DMS79 treated with DMSO at 0.1 percent for 48 hours (cell line): ENCODE data around the gene PRKG2.
"Not testable (repeated sequence)": the region's sequence is repeated elsewhere in the genome, so short reads cannot be mapped to it uniquely, and the experiment has no call there.

ENCODE experiments used
- DNase-seq: peaks from one replicate; lab custom pipeline; 2025; lab: John Stamatoyannopoulos, UW

Gene PRKG2, protein sequence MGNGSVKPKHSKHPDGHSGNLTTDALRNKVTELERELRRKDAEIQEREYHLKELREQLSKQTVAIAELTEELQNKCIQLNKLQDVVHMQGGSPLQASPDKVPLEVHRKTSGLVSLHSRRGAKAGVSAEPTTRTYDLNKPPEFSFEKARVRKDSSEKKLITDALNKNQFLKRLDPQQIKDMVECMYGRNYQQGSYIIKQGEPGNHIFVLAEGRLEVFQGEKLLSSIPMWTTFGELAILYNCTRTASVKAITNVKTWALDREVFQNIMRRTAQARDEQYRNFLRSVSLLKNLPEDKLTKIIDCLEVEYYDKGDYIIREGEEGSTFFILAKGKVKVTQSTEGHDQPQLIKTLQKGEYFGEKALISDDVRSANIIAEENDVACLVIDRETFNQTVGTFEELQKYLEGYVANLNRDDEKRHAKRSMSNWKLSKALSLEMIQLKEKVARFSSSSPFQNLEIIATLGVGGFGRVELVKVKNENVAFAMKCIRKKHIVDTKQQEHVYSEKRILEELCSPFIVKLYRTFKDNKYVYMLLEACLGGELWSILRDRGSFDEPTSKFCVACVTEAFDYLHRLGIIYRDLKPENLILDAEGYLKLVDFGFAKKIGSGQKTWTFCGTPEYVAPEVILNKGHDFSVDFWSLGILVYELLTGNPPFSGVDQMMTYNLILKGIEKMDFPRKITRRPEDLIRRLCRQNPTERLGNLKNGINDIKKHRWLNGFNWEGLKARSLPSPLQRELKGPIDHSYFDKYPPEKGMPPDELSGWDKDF

DNA sequence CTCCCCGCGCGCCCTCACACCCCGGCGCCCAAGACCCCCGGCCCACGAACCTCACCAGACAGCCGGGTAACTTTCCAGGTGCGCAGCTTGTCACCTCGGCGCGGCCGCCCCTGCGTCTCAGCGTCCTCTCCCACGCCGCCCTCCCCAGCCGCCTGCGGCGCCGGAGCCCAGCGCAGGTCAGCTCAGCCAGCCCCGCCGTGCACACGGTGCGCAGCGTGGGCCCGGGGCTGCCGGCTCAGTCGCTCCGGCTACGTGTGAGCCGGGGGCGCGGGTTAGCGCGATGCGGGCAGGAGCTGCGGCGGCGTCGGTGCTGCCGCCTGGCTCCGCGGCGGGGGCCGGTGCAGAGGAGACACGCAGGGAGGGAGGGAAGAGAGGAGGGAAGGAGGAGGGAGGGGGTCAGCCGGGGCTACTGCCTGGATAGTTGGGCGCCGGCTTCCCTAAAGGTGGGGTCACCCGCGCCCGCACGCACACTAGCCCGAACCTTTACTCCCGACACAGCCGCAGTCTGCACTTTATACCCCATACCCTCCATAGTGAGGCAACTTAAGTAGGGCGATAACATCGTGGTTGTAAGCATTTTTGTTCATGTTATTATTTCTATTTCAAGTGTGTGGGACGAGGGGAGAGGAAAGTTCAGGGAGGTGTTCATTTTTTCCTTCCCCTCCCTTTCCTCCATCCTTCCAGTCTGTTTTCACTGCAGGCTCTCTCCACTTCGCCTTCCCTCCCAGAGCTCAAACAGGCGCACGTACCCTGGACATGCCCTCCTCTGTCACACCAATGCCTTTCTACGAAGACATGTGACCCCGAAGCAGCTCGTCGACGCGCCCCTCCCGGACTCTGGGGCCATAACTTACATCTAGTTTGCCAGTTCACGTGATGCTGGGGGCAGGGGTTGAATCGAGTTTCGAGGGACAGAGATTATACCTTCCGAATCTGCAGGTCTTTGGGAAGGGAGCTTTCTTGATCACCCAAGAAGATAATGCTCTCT is at the start of gene PRKG2:
Gene PRKG2, minus strand, starts transcription at position 342 of the 988 bp plus-strand sequence. CDS start 10,175 bp downstream, outside the sequence.
- peak; percentile 26 for DNase-seq

DNA sequence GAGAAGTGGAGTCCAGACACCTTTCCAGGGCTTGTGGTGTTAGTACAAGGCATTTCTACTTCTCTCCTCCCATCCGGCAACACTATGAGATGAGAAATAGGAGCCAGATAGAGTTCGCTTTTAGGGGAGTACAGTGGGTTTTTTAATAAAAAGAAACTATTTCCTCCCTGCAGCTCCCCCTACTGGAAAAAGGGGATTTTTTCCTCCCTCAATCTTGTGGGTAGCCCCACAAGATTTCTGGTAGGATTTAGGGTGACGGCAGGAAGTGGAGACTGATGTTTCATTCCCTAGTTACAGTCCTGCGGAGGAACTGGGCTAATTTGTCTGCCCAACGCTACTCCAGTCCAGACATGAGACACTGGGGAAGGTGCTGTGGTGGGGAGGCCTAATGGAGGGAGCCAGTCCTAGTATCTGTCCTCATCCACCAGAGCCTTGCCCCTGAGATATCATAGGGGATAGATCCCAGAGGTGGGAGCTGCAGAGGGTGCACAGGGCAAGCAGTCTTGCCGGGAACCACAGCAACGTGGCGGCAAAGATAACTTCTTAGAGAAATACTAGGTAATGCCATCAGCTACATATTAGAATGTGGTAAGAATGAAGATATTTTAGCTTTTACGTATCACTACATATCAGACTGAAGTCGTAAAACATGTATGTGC is 45.5 kb upstream of the PRKG2 start:
- no peak for DNase-seq

DNA sequence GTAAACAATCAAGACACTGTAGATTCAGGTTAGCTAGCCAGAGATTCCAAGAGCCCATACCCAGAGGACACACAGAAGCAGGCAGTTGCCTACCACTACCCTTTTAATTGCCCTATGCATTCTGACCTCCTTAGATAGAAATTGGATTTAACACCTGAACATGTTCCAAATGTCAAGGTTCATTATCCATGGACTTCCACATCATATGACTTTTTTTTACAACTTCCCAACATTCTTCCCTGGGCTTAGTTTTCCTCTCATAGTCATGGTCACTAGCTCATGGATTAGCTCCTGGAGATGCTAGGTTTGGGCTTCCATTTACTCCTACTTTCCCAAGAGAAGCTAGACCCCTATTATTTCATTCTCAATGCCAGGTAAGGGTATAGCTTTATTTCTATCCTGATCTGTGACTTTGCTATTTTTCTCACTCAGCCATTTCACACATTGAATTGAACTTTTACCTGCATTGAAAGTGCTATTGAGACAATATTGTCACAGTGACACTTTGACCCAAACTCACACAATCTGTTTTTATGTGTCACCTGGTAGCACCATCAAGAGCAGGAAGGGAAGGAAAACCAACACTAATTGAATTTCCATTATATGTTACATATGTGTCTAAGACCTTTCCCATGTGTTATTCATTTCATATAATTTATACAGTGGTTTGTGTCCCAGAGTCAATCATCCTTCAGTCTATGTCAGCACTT is 44.0 kb upstream of the PRKG2 start:
- DNase-seq = no peak

DNA sequence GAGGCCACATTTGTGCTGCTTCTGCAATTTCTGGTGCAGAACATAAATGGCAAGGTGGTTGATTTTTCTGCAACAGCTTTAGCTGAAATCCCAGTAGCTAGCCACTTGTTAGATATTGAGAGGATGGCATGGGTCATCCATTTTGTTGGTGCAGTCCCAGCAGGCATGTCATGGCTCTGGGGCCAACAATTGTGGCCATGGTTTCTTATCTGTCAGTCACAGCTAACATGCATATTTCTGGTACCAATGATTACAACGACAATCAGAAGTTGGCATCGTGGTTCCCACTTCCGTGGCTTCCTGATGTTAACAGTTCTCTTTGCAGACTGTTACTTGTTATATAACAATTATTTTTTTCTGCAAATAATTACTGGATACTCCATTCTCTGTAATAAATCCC is 42.8 kb upstream of the PRKG2 start:
- DNase-seq = no peak

DNA sequence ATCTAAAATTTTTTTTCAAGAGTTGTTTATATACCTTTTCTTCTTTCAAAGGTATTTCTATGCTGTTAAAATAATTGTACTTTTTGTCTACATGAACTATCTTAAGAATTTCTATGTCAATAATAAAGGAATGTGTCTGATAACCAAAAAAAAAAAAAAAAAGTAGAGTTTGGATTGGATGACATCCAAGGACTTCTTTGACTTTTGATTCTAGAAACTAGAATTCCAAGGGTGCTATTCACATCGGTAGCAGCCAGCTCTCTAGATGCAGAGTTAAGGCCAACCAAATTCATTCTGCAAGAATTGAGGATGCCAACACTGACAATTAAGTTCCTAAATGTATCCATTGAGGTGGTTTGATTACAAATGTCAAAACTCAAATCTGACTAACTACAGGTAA is 42.0 kb upstream of the PRKG2 start:
- DNase-seq = no peak

DNA sequence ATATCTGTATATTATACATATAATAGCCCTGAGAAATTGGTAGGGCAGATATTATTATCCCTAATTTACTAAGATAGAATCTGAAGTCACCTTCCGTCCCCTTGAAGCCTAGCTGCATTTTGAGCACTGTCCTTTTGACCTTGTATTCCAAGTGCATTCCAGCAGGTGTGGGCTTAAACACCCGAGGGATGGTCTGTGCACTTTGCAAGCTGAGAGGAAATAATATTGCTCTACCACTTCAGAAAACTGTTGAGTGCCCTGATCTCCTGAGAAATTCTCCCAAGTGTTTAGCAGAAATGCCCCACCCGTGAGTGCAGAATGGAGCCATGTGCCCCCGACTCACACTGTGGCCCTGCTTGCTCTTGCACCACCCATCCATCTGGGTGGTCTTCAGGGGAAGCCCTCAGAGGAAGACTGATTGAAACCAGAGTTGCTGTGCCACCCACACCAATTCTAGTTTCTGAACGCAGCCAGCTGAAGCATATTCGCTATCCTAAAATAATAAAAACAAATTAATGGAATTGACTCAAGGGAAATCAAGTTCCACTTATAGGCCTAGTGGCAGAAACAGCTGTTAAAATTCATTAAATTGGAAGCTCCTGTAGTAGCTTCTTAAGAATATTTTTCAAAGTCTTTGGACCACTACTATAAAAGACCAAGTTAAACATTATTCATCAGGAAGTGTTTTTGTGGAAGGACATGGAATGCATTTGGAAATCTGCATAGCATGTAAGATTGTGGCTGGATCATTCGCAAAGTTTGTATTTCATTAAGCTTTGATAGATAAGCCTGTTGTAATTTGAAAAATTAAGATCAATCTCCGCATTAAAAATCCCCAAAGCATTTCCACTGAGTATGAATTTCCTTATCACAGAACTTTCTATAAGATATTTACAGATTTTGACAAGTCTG is 41.3 kb upstream of the PRKG2 start:
- no peak for DNase-seq

DNA sequence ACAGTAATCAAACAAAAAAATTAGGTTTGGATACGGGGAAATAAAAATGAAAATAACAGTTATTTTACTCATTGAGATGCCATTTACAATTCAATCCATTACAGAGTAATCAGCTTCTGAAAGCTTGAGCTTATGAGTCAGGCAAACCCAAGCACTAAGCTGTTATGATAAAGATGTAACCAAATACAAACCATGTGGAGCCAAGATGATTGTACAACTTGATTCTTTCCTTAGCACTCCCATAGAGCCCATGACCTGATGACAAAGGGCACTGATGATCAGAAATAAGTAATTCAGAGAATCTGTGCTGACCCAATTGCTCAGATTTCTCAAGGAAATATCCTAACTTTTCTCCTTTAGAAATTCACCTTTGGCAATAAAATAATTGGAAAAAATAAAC is 40.5 kb upstream of the PRKG2 start:
- no peak for DNase-seq

DNA sequence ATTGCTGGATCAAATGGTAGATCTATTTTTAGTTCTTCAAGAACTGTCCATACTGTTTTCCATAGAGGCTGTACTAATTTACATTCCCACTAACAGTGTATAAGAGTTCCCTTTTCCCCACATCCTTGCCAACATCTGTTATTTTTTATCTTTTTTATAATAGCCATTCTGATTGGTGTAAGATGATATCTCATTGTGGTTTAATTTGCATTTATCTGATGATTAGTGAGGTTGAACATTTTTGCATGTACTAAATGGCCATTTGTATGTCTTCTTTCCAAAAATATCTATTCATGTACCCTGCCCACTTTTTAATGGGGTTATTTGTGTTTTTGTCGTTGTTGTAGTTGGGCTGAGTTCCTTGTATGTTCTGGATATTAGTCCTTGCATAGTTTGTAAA is 35.4 kb upstream of the PRKG2 start:
- no peak for DNase-seq

DNA sequence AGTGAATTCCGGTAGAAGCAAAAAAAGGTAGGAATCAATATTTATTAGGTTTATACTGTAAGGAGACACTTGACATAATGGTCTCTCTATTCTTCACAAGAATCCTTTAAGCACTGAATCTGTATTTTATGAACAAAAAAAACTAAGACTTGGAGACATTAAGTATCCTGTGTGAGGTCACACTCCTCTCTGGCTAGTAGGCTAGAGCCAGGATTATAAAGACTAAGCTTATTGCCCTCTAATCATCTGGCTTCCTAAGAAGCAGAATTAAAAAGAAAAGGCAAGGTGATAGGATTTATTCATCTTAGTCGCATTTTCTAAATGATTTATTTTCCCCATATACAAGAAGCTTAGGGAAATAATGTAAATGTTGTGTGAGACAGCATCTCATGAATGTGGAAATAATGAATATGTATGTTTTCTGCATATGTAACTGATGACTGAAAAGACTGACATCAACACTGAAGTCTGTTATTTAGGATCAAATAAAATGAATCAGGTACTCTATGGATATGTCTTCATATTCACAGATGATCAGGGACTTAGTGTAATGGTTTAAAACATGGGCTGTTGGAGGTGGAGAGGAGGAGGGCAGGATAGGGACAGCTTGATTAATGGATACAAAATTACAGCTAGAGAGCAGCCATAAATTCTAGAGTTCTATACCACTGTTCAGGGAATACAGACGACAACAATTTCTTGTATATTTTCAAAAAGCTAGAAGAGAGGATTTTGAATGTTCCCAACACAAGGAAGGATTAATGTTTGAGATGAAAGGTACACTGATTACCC is 30.4 kb upstream of the PRKG2 start:
- no peak for DNase-seq

DNA sequence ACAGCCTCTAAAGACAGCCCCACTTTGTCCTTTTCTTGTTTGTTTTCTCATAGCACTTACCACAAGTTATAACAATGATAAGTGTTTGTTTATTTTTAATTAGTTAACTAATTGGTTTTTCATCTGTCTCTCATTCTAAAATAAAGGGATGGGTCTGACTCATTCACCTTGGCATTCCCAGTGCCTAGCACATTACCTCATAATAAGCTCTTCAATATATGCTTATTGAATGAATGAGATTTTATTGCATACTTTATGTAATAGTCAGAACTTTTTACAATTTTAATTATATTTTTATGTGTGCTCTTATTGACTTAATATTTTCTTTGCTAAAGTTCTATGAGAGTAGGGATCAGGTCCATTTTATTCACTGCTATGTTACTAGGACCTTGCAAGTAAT is 22.8 kb upstream of the PRKG2 start:
- no peak for DNase-seq

DNA sequence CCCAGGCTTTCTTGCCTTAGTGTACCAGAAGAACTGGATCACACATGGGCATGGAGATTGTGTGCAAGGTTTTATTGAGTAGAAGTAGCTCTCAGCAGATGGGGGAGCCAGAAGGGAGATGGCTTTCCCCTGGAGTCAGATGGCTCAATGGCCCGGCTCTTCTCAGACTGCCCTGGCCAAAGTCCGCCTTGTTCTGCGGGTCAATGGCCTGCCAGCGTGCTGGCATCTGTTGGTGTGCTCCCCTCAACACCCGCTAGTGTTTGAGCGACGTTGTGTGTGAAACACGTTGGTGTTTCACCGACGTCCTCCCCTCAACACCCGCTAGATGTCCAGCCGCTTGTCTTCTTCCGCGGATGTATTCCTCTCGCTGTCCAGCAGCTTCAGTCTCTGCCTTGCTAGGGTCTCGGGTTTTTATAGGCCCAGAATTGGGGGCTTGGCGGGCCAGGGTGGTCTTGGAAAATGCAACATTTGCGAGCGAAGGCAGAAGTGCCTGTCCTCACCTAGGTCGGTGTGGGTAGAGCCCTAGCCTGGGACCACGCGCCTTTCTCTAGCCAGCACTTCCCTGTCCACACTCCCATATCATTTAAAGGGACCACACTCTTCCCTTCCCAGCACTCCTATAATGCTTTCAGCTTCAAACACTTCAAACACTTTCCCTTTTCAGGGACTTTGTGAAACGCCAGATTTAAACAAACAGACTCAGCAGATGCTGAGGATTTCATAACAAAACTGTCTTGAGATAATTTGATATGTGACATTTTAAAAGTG is 21.1 kb upstream of the PRKG2 start:
- DNase-seq = no peak

DNA sequence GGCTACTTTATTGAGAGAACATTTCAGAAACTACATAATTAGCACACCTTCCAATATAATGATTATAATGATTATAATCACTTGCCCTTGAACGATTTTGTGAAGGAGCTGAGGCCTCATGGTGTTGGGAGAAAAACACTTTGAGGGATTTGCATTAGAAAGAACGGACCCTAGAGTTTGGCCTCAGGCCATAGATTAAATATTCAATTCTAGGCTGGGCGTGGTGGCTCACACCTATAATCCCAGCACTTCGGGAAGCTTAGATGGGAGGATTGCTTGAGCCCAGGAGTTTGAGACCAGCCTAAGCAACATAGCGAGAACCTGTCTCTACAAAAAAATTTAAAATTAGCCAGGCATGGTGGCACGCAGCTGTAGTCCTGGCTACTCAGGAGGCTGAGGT is 12.9 kb upstream of the PRKG2 start:
- no peak for DNase-seq

DNA sequence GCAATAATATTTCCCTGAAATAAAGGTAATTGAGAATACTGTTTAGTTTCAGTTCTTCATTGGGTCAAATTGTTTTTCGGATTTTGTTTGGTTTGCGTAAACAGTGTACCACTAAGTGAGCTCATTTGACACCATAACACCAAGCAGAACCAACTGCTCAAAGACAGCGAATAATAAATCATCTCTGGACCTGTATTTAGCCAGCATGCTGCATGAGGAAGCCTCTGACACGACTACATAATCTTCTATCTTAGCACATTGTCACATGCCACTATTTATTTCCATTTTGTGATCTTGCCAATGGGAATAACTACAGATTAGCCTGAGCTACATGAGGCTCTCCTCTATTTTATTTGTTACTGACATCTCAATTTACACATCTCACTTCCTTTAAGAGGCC is 12.1 kb upstream of the PRKG2 start:
- DNase-seq = no peak

DNA sequence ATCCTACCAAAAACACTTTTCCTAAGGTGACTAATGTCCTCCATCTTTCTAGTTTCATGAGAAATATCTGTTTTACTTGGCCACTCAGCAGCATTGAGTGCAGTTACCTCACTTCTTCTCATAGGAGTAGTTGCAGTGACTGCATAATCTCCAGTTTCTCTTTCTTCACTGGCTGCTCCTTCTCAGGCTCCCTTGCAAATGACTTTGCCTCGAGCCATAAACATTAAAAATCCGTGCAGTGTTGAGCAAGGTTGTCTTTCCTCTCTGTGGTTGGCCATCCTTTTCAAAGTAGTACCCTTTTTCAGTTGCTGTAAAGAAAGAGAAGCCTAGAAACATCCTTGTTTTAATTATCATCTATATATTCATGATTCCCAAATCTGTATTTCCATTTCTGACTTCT is 10.2 kb upstream of the PRKG2 start:
- no peak for DNase-seq

DNA sequence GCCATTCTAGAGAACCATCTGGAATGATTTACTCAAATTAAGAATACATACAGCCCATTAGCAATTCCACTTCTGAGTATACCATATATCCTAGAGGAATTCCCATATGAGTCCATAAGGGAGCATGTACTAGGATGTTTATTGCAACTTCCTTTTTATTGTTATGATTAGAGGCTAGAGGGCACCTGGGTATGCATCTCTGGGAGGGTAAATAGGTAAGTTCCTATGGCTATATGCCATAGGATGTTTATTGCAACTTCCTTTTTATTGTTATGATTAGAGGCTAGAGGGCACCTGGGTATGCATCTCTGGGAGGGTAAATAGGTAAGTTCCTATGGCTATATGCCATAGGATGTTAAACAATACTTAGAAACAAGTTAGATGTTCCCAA is 7.1 kb upstream of the PRKG2 start:
- not testable (repeated sequence) for DNase-seq

DNA sequence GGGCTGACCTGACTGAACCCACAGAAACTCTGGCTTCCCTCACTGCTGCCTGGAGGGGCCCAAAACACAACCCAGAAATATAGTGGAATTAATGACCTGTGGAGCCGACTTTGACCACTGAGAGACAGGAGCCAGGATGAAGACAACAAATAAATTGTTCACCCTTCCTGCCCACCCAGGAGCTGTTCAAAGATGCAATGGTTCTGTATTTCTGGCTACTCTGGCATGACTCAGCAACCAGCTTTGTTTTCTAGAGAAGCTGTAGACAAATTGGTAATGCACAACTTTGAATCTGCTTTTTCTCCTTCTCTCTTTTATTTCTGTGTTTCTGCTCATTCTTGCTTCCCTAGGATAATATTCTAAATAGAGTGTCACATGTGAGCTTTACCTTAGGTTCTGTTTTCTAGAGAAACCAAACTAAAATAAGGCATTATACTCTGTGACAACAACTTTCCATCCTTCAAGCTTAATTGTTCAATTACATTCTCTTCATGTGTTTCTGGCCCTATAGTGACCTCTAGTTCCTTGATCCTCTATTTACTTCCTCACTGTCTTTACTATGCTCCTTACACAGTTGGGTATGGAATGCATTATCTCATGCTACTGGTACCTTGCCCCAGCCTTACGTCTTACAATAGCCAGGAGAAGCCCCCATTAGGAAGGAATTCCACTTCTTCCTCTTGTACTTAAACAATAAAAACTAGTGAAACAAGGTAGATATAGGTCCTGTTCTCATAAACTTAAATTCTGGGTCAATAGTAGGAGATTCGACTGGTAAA is 6.5 kb upstream of the PRKG2 start:
- no peak for DNase-seq

DNA sequence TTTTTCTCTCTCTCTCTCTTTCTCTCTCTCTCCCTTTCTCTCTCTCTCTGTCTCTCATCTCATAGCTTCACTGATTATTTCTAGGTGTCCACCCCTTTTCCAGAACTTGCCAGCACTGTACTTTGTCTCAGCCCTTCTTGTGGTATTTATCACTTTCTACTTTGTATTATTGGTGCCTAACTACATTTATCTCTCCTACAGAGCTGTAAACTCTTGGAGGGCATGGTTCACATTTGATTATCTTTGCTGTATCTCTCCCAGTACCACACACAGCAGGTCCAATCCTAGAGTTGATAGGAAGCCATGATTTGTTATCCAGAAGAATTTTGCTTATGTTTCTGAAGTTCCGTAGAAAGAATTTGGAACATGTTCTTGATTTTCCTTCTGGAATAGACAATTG is 5.2 kb upstream of the PRKG2 start:
- DNase-seq = no peak

DNA sequence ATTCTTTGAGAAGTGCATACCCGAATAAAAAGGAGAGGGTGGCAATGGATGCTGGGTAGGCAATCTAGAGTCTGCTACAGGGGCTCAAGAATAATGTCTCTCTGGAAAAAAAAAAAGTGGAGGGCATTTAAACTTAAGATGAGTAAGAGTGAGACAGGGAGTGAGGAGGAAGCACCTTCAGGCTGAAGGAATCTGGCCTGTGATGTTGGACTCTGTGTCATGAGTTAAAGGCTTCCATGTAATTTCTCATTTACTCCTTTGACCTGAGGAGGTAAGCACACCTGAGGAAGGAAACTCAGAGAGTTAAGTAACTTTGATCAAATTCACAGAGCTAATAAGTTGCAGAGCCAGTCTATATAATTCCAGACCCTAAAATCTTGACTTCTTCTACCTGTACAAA is 3.2 kb upstream of the PRKG2 start:
- no peak for DNase-seq
